ENCODE results near the gene STIL. TPM values are rescaled to one million over a fixed set of nuclear protein-coding genes. Genes with fewer than 3 reads are reported as not detected.
A peak's percentile ranks its signal among the peaks of the same experiment; 100 is the strongest.
"Not testable (repeated sequence)": the region's sequence is repeated elsewhere in the genome, so short reads cannot be mapped to it uniquely, and the experiment has no call there.

The STIL gene
- 15.2 and 29.4 TPM in 2 replicates for total RNA-seq (2014; rRNA removed; shearing (Covaris generic); ENCODE audit: low replicate concordance)

DNA sequence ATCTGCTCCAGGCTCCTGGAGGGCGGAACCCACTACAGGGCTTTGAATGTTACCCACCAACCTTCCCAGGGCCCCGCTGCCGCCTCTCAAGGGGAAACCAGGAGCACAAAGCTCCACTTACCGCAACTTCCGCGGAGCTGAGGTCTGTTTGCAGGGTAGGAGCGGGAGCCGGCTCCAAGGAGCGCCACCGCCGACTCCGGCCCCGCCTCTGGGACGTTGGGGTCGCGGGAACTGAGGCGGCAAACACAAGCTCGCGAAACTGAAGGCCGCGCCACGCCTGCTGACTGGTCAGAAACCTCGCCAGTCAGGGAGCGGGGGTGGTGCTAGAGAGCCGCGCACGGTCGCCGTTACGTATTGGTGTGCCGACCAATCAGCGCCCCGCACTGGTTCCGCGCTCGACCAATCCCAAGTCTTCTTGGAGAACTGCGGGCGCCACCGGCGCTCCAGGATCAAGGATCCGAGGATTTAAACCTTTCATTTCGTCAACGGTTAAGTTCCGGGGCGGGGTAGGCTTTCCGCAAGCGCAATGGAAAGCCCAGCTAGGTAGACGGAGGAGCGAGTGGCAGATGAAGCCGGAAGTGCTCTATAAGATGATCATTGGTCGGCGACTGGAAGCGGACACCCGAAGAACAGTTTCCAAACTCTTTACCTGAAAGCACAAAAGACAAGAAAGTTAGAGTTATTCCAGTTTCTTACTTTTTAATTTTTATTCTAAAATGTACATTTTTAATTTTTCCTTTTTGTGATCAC is at the start of gene STIL:
STIL (minus strand) TSS at position 233 of the 750 bp plus-strand sequence. CDS start 3,828 bp downstream, outside the sequence.
- H3K27ac ChIP-seq (ENCODE audit: low read length), result peak within 1 kb of the TSS; percentile 93
- H3K4me3 ChIP-seq (ENCODE audit: low read length), result peak within 1 kb of the TSS; percentile 91
- H3K4me1 ChIP-seq (ENCODE audit: low read length), result peaks cover 10% of the 10 kb centered on the region
- DNase-seq, result peak; percentile 100
- H3K4me2 ChIP-seq (ENCODE audit: low read depth, low read length, poor library complexity, severe bottlenecking), result peak within 1 kb of the TSS; percentile 98
- H3K27me3 ChIP-seq (ENCODE audit: low read length), result no peaks in the 10 kb centered on the region
- no peaks in the 10 kb centered on the region for H3K9me2 ChIP-seq (replicated peaks; ENCODE audit: insufficient read depth, low read length)
- H3K79me2 ChIP-seq (ENCODE audit: low read length), result peaks cover 48% of the 10 kb centered on the region
- H3K9me3 ChIP-seq (ENCODE audit: low read length), result no peaks in the 10 kb centered on the region
- H4K20me1 ChIP-seq (ENCODE audit: insufficient read depth, low read depth, low read length), result no peaks in the 10 kb centered on the region
- H2AFZ ChIP-seq (ENCODE audit: low read length), result peak within 1 kb of the TSS; percentile 92
- peak within 1 kb of the TSS; percentile 83 for H3K9ac ChIP-seq (ENCODE audit: low read length)
- peaks cover 16% of the 10 kb centered on the region; the same call in 1 of the 2 replicates for H3K36me3 ChIP-seq (ENCODE audit: insufficient read depth, low read length)

DNA sequence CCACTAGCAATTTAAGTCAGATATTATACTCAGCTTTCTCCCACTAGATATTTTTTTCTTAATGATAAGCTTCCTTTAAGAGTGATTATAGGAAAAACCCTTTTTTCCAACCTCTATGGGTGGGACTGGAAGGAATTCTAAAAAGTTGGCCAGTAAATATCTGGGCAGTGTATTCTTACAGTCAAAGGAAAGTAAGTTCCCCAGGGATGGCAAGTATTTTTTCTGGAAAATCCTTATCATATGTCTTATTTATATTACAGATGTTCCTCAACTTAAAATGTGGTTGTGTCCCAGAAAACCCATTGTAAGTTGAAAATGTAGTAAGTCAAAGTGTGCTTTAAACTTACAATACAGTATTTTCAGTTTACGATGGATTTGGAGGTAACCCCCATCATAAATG is 48.9 kb upstream of the STIL start:
- H3K9me3 ChIP-seq (ENCODE audit: low read length), result no peaks in the 10 kb centered on the region
- H2AFZ ChIP-seq (ENCODE audit: low read length), result no peak overlapping the region
- no peak for DNase-seq
- H3K4me1 ChIP-seq (ENCODE audit: low read length), result no peaks in the 10 kb centered on the region
- no peak overlapping the region for H3K4me2 ChIP-seq (ENCODE audit: low read depth, low read length, poor library complexity, severe bottlenecking)
- H3K4me3 ChIP-seq (ENCODE audit: low read length), result no peak overlapping the region
- H3K9me2 ChIP-seq (replicated peaks; ENCODE audit: insufficient read depth, low read length), result no peaks in the 10 kb centered on the region
- H3K36me3 ChIP-seq (ENCODE audit: insufficient read depth, low read length), result peaks cover 3% of the 10 kb centered on the region; the same call in 1 of the 2 replicates
- H3K27ac ChIP-seq (ENCODE audit: low read length), result no peak overlapping the region
- H4K20me1 ChIP-seq (ENCODE audit: insufficient read depth, low read depth, low read length), result no peaks in the 10 kb centered on the region
- H3K27me3 ChIP-seq (ENCODE audit: low read length), result no peaks in the 10 kb centered on the region
- peaks cover 84% of the 10 kb centered on the region for H3K79me2 ChIP-seq (ENCODE audit: low read length)
- no peak overlapping the region for H3K9ac ChIP-seq (ENCODE audit: low read length)

DNA sequence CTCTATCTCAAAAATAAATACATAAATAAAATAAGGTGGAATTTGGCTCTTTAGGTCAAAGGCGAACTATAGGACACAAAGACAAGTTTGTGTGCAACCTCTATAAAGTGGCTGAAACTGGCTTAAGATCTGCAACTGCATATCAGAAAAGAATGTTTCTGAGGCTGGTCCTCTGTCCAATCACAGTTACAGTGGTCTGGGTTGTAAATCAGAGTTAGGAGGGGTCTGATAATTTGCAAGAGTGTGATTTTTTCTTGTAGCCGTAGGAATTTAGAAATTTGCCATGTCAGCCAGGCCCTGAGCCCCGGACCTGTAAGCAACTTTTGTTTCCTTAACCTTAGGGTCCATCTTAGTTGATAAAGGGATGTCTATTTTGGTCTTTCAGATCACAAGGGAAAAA is 47.4 kb upstream of the STIL start:
- Histone ChIP-seq H3K9me3 (ENCODE audit: low read length) (no peaks in the 10 kb centered on the region), H3K36me3 (ENCODE audit: insufficient read depth, low read length) (peaks cover 3% of the 10 kb centered on the region; the same call in 1 of the 2 replicates), H3K27ac (ENCODE audit: low read length) (no peak overlapping the region), H3K4me1 (ENCODE audit: low read length) (0 out of 2 replicates have a peak, but pooled peaks cover under 1% of the 10 kb centered on the region), H3K4me2 (ENCODE audit: low read depth, low read length, poor library complexity, severe bottlenecking) (no peak overlapping the region), H4K20me1 (ENCODE audit: insufficient read depth, low read depth, low read length) (no peaks in the 10 kb centered on the region), H3K79me2 (ENCODE audit: low read length) (peaks cover 88% of the 10 kb centered on the region), H3K9ac (ENCODE audit: low read length) (no peak overlapping the region), H2AFZ (ENCODE audit: low read length) (no peak overlapping the region), H3K4me3 (ENCODE audit: low read length) (no peak overlapping the region), H3K9me2 (replicated peaks; ENCODE audit: insufficient read depth, low read length) (no peaks in the 10 kb centered on the region), H3K27me3 (ENCODE audit: low read length) (no peaks in the 10 kb centered on the region)
- DNase-seq, result no peak

DNA sequence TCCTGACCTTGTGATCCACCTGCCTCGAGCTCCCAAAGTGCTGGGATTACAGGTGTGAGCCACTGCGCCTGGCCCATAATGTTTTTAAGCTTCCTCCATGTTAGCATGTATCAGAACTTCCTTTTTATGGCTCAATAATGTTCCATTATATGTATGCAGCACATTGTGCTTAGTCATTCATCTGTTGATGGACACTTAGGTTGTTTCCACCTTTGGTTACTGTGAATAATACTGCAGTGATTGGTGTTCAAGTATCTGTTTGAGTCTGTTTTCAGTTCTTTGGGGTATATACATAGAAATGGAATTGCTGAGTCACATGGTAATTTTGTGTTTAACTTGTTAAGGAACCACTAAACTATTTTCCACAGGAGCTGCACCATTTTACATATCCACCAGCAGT is 37.4 kb upstream of the STIL start:
- no peak for DNase-seq
- peaks cover 7% of the 10 kb centered on the region for H3K4me1 ChIP-seq (ENCODE audit: low read length)
- H3K4me3 ChIP-seq (ENCODE audit: low read length), result no peak overlapping the region
- H3K4me2 ChIP-seq (ENCODE audit: low read depth, low read length, poor library complexity, severe bottlenecking), result no peak overlapping the region
- no peaks in the 10 kb centered on the region for H3K9me2 ChIP-seq (replicated peaks; ENCODE audit: insufficient read depth, low read length)
- no peak overlapping the region for H3K9ac ChIP-seq (ENCODE audit: low read length)
- H3K79me2 ChIP-seq (ENCODE audit: low read length), result peaks cover 96% of the 10 kb centered on the region
- no peak overlapping the region for H2AFZ ChIP-seq (ENCODE audit: low read length)
- H3K9me3 ChIP-seq (ENCODE audit: low read length), result no peaks in the 10 kb centered on the region
- H3K27me3 ChIP-seq (ENCODE audit: low read length), result no peaks in the 10 kb centered on the region
- no peaks in the 10 kb centered on the region for H3K36me3 ChIP-seq (ENCODE audit: insufficient read depth, low read length)
- H3K27ac ChIP-seq (ENCODE audit: low read length), result no peak overlapping the region
- H4K20me1 ChIP-seq (ENCODE audit: insufficient read depth, low read depth, low read length), result peaks cover 5% of the 10 kb centered on the region; the same call in 1 of the 2 replicates

DNA sequence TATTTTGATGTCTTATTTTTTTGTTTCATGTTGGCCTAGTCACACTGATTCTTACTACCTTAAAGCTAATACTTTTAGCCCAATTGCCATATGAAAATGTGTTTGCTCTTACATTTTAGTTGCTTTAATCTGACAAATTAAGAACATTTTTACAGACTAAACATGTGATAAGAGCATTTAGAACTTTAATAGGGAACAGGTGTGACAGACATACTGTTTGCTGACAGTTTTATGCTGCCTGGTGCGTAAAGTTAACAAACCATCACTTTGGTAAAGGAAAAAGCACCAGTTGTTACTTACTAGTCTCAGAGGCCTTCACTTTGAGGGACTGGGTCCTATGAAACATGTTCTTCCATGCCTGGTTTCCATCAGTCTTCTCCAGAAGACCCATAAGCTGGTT is 34.3 kb upstream of the STIL start:
- Histone ChIP-seq H3K4me2 (ENCODE audit: low read depth, low read length, poor library complexity, severe bottlenecking) (no peak overlapping the region), H3K36me3 (ENCODE audit: insufficient read depth, low read length) (no peaks in the 10 kb centered on the region), H3K27me3 (ENCODE audit: low read length) (no peaks in the 10 kb centered on the region), H3K79me2 (ENCODE audit: low read length) (peaks cover 93% of the 10 kb centered on the region), H3K9me3 (ENCODE audit: low read length) (no peaks in the 10 kb centered on the region), H3K9ac (ENCODE audit: low read length) (no peak overlapping the region), H4K20me1 (ENCODE audit: insufficient read depth, low read depth, low read length) (peaks cover 5% of the 10 kb centered on the region; the same call in 1 of the 2 replicates), H3K4me1 (ENCODE audit: low read length) (no peaks in the 10 kb centered on the region), H3K4me3 (ENCODE audit: low read length) (no peak overlapping the region), H2AFZ (ENCODE audit: low read length) (no peak overlapping the region), H3K27ac (ENCODE audit: low read length) (no peak overlapping the region), H3K9me2 (replicated peaks; ENCODE audit: insufficient read depth, low read length) (no peaks in the 10 kb centered on the region)
- DNase-seq, result no peak

DNA sequence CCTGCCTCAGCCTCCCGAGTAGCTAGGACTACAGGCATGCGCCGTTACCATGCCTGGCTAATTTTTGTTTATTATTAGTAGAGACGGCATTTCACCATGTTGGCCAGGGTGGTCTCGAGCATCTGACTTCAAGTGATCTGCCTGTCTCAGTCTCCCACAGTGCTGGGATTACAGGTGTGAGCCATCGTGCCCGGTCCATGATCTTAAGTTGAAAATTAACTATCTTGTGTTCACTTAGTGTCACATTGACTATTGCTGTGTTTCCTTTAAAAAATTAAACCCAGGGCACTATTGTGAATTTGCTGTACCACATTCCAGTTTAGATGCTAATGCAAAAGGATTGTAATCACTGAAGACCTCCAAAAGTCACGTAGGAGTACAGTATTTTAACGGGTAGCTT is 33.8 kb upstream of the STIL start:
- Histone ChIP-seq H3K4me2 (ENCODE audit: low read depth, low read length, poor library complexity, severe bottlenecking) (no peak overlapping the region), H3K9me2 (replicated peaks; ENCODE audit: insufficient read depth, low read length) (no peaks in the 10 kb centered on the region), H3K27me3 (ENCODE audit: low read length) (no peaks in the 10 kb centered on the region), H2AFZ (ENCODE audit: low read length) (no peak overlapping the region), H4K20me1 (ENCODE audit: insufficient read depth, low read depth, low read length) (peaks cover 5% of the 10 kb centered on the region; the same call in 1 of the 2 replicates), H3K79me2 (ENCODE audit: low read length) (peaks cover 91% of the 10 kb centered on the region), H3K4me3 (ENCODE audit: low read length) (no peak overlapping the region), H3K4me1 (ENCODE audit: low read length) (no peaks in the 10 kb centered on the region), H3K9ac (ENCODE audit: low read length) (no peak overlapping the region), H3K36me3 (ENCODE audit: insufficient read depth, low read length) (no peaks in the 10 kb centered on the region), H3K9me3 (ENCODE audit: low read length) (no peaks in the 10 kb centered on the region), H3K27ac (ENCODE audit: low read length) (no peak overlapping the region)
- no peak for DNase-seq

DNA sequence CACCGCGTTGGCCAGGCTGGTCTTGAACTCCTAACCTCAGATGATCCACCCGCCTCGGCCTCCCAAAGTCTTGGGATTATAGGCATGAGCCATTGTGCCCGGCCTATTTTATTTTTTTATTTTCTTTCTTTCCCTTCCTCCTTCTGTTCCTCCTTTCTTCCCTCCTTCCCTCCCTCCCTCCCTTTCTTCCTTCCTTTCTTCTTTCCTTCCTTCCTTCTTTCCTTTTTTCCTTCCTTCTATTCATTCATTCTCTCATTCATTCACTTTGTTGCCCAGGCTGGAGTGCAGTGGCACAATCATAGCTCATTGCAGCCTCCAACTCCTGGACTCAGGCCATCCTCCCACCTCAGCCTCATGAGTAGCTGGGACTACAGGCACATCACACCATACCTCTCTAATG is 33.0 kb upstream of the STIL start:
- H3K9me2 ChIP-seq (replicated peaks; ENCODE audit: insufficient read depth, low read length); H3K36me3 ChIP-seq (ENCODE audit: insufficient read depth, low read length); H3K9me3 ChIP-seq (ENCODE audit: low read length); H3K27ac ChIP-seq (ENCODE audit: low read length); DNase-seq; H3K4me2 ChIP-seq (ENCODE audit: low read depth, low read length, poor library complexity, severe bottlenecking); H3K9ac ChIP-seq (ENCODE audit: low read length); H3K27me3 ChIP-seq (ENCODE audit: low read length); H3K4me3 ChIP-seq (ENCODE audit: low read length); H2AFZ ChIP-seq (ENCODE audit: low read length); H4K20me1 ChIP-seq (ENCODE audit: insufficient read depth, low read depth, low read length); H3K4me1 ChIP-seq (ENCODE audit: low read length): not testable (repeated sequence)
- peaks cover 90% of the 10 kb centered on the region for H3K79me2 ChIP-seq (ENCODE audit: low read length)

DNA sequence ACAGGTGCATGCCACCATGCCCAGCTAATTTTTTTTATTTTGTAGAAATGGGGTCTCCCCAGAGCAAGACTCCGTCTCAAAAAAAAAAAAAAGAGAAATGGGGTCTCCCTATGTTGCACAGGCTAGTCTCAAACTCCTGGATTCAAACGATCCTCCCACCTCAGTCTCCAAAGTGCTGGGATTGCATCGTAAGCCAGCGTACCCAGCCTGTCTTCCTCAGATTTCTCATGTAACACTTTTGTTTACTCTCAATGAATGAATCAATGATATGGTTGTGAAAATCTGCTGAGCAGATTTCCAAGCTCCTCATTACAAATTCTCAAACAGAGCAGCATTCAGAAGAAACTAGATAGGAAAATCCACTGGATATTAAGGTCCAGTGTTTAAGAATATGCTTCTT is 26.3 kb upstream of the STIL start:
- Histone ChIP-seq H3K79me2 (ENCODE audit: low read length) (peaks cover 90% of the 10 kb centered on the region), H4K20me1 (ENCODE audit: insufficient read depth, low read depth, low read length) (no peaks in the 10 kb centered on the region), H3K9me3 (ENCODE audit: low read length) (no peaks in the 10 kb centered on the region), H3K4me1 (ENCODE audit: low read length) (peaks cover 9% of the 10 kb centered on the region), H2AFZ (ENCODE audit: low read length) (no peak overlapping the region), H3K4me3 (ENCODE audit: low read length) (no peak overlapping the region), H3K9me2 (replicated peaks; ENCODE audit: insufficient read depth, low read length) (no peaks in the 10 kb centered on the region), H3K4me2 (ENCODE audit: low read depth, low read length, poor library complexity, severe bottlenecking) (no peak overlapping the region), H3K36me3 (ENCODE audit: insufficient read depth, low read length) (peaks cover 8% of the 10 kb centered on the region; the same call in 1 of the 2 replicates), H3K9ac (ENCODE audit: low read length) (no peak overlapping the region), H3K27me3 (ENCODE audit: low read length) (no peaks in the 10 kb centered on the region), H3K27ac (ENCODE audit: low read length) (no peak overlapping the region)
- no peak for DNase-seq
